GM21737 (cell line): ENCODE measurements around the gene ACSS1.

Experiments used
- ATAC-seq: cut with Tn5 transposase; IDR thresholded peaks from one replicate; pipeline ENCODE4 v1.9.1; 2021; ENCODE audit warnings: mild to moderate bottlenecking, moderate library complexity; ENCODE audit not compliant: unreplicated experiment

Gene ACSS1

GRCh38 chr20:24980291-24981053, 77.5 kb downstream of the ACSS1 start:
- ATAC-seq: no peak

- ATAC-seq: no peak
Measured at GRCh38 chr20:24979036-24979960, 78.6 kb downstream of the ACSS1 start.

- no peak for ATAC-seq
Measured at GRCh38 chr20:24978513-24978912, 79.4 kb downstream of the ACSS1 start.

GRCh38 chr20:24977797-24978196, 80.1 kb downstream of the ACSS1 start:
- no peak for ATAC-seq

- ATAC-seq: no peak
Measured at GRCh38 chr20:24977336-24977735, 80.6 kb downstream of the ACSS1 start.

GRCh38 chr20:24972341-24972740, 85.6 kb downstream of the ACSS1 start:
- ATAC-seq: no peak

GRCh38 chr20:24971376-24972101, 86.4 kb downstream of the ACSS1 start:
- ATAC-seq: no peak

- no peak for ATAC-seq
Measured at GRCh38 chr20:24970754-24971153, 87.2 kb downstream of the ACSS1 start.

- ATAC-seq: no peak
Measured at GRCh38 chr20:24970030-24970553, 87.8 kb downstream of the ACSS1 start.

- no peak for ATAC-seq
Measured at GRCh38 chr20:24969186-24970029, 88.5 kb downstream of the ACSS1 start.

GRCh38 chr20:24968278-24968800, 89.6 kb downstream of the ACSS1 start:
- ATAC-seq: no peak

- no peak for ATAC-seq
Measured at GRCh38 chr20:24966317-24967012, 91.5 kb downstream of the ACSS1 start.

GRCh38 chr20:24965065-24965919, 92.6 kb downstream of the ACSS1 start:
- no peak for ATAC-seq

GRCh38 chr20:24964506-24964840, 93.5 kb downstream of the ACSS1 start:
- ATAC-seq: no peak

GRCh38 chr20:24963672-24964505, 94.0 kb downstream of the ACSS1 start:
- no peak for ATAC-seq

- no peak for ATAC-seq
Measured at GRCh38 chr20:24962510-24962909, 95.4 kb downstream of the ACSS1 start.

- ATAC-seq: no peak
Measured at GRCh38 chr20:24962182-24962492, 95.8 kb downstream of the ACSS1 start.
